Left lung (tissue), 10 donors: Measurements from ENCODE around the gene GLIS1. TPM values are rescaled to one million over a fixed set of nuclear protein-coding genes. Genes with fewer than 3 reads are reported as not detected.
A peak's percentile ranks its signal among the peaks of the same experiment; 100 is the strongest.

Experiments used
- ATAC-seq: fragments of 200-7000 bp; cut with Tn5 transposase; one replicate; pipeline ENCODE4 v1.9.1; 2020; ENCODE audit warnings: moderate library complexity
- DNase-seq, 4 donors: peaks; one replicate each; pipeline ENCODE4 v3.0.0-alpha.2; 2013 to 2020
- H3K27ac ChIP-seq, 2 donors: fragments of 200-600 bp; sonication (generic) in 1 of 2; one replicate each; pipeline versions ENCODE4 v1.5.0 to v1.8.0; 2020 to 2021
- H3K27me3 ChIP-seq, 2 donors: fragments of 200-600 bp; sonication (generic) in 1 of 2; one replicate each; pipeline versions ENCODE4 v1.5.0 to v1.8.0; 2020 to 2021
- H3K36me3 ChIP-seq, 2 donors: fragments of 200-600 bp; sonication (generic) in 1 of 2; one replicate each; pipeline versions ENCODE4 v1.5.0 to v1.8.0; 2020 to 2021
- H3K4me1 ChIP-seq, 2 donors: fragments of 200-600 bp; one replicate each; pipeline ENCODE4 v1.8.0; 2021
- H3K4me3 ChIP-seq, 2 donors: fragments of 200-600 bp; sonication (generic) in 1 of 2; one replicate each; pipeline versions ENCODE4 v1.5.0 to v1.8.0; 2020 to 2021; ENCODE audit warnings: mild to moderate bottlenecking in 1 of 2
- H3K9me3 ChIP-seq, 2 donors: fragments of 200-600 bp; sonication (generic) in 1 of 2; one replicate each; pipeline versions ENCODE4 v1.5.0 to v1.8.0; 2020 to 2021
- CTCF ChIP-seq, 2 donors: fragments of 200-600 bp; sonication (generic) in 1 of 2; IDR thresholded peaks; one replicate each; pipeline versions ENCODE4 v1.5.0 to v1.8.0; 2021; ENCODE audit warnings: antibody characterized with exemption in 2 of 2
- intact Hi-C, 2 donors: fragments of 100-400 bp; cut with DNase I; formaldehyde crosslinking; loops; one replicate each; pipeline versions ENCODE4 v1.11.2 to v1.14.2; 2022
- polyA plus RNA-seq, 6 donors: library from polyadenylated mRNA; unstranded; fragments of 120-200 nt; gene quantifications; one replicate each; pipeline ENCODE4 v1.2.1, GENCODE V29; 2013; ENCODE audit not compliant: insufficient read length in 6 of 6
- total RNA-seq, 2 donors: library from RNA; stranded (reverse); fragmentation: NEBNext Ultra II Directional; extraction: Animal tissue kit (Norgen Biotek cat#: 25700); gene quantifications; one replicate each; pipeline ENCODE4 v1.2.1, GENCODE V29; 2021
- donor health status: DM: no; HTN: yes; CAD: no.
- donor health status: DM: no; HTN: no; CAD: no.

The GLIS1 gene
- total and polyA plus RNA-seq, 8 donors = 0.06 to 0.16 (median 0.12) TPM; not detected in 4

- intact Hi-C loops = no loop called here
Observed at GRCh38 chr1:53517109-53517508, 221.9 kb downstream of the GLIS1 start.

GRCh38 chr1:53516181-53516580, 222.8 kb downstream of the GLIS1 start:
- ATAC-seq (no peak), DNase-seq (peak in 1 of 4 donors; percentile 63)
- no peaks in the 10 kb centered on the region for H3K36me3 ChIP-seq
- H3K27me3 ChIP-seq = no peaks in the 10 kb centered on the region
- no peaks in the 10 kb centered on the region for H3K4me1 ChIP-seq
- H3K27ac ChIP-seq = no peak overlapping the region
- H3K9me3 ChIP-seq = no peaks in the 10 kb centered on the region
- H3K4me3 ChIP-seq = no peak overlapping the region
- intact Hi-C loops = no loop called here
- no peak for TF ChIP-seq CTCF (IDR thresholded peaks at IDR 0.05)

More at GRCh38 chr1:53517109-53517508, 221.9 kb downstream of the GLIS1 start:
- Histone ChIP-seq H3K36me3 (no peaks in the 10 kb centered on the region), H3K27me3 (no peaks in the 10 kb centered on the region), H3K27ac (no peak overlapping the region), H3K9me3 (no peaks in the 10 kb centered on the region), H3K4me3 (no peak overlapping the region), H3K4me1 (no peaks in the 10 kb centered on the region)
- no peak for ATAC-seq
- no peak for TF ChIP-seq CTCF (IDR thresholded peaks at IDR 0.05)
- DNase-seq = peak in 1 of 4 donors; percentile 55

GRCh38 chr1:53514436-53514835, 224.5 kb downstream of the GLIS1 start:
- DNase-seq (peak in 1 of 4 donors; percentile 55), ATAC-seq (no peak)
- Histone ChIP-seq H3K9me3 (no peaks in the 10 kb centered on the region), H3K27me3 (peaks cover 0 to 2% of the 10 kb centered on the region in 2 donors), H3K4me1 (no peaks in the 10 kb centered on the region), H3K4me3 (no peak overlapping the region), H3K27ac (no peak overlapping the region), H3K36me3 (no peaks in the 10 kb centered on the region)
- TF ChIP-seq CTCF (IDR thresholded peaks at IDR 0.05) = no peak
- intact Hi-C loops = no loop called here

- Histone ChIP-seq H3K4me3 (no peak overlapping the region), H3K36me3 (no peaks in the 10 kb centered on the region), H3K27me3 (peaks cover 0 to 8% of the 10 kb centered on the region in 2 donors), H3K9me3 (no peaks in the 10 kb centered on the region), H3K27ac (no peak overlapping the region), H3K4me1 (no peaks in the 10 kb centered on the region)
- TF ChIP-seq CTCF (IDR thresholded peaks at IDR 0.05) = no peak
- intact Hi-C loops = no loop called here
- DNase-seq (no peak), ATAC-seq (no peak)
Observed at GRCh38 chr1:53513846-53514245, 225.1 kb downstream of the GLIS1 start.

GRCh38 chr1:53512807-53513755, 225.9 kb downstream of the GLIS1 start:
- H3K27ac ChIP-seq = no peak overlapping the region
- no peak overlapping the region for H3K4me3 ChIP-seq
- DNase-seq (no peak), ATAC-seq (no peak)
- intact Hi-C loops = no loop called here
- no peaks in the 10 kb centered on the region for H3K9me3 ChIP-seq
- H3K27me3 ChIP-seq = peaks cover 0 to 12% of the 10 kb centered on the region in 2 donors
- no peaks in the 10 kb centered on the region for H3K4me1 ChIP-seq
- no peaks in the 10 kb centered on the region for H3K36me3 ChIP-seq
- TF ChIP-seq CTCF (IDR thresholded peaks at IDR 0.05) = no peak
